GM23338 (cell line): ENCODE measurements around the gene RTN4RL1. TPM values are rescaled to one million over a fixed set of nuclear protein-coding genes. Genes with fewer than 3 reads are reported as not detected.

Source experiments
- ATAC-seq: fragments of 200-7000 bp; cut with Tn5 transposase; 3 replicates; pipeline ENCODE4 v1.9.1; 2020
- DNase-seq: peaks from one replicate; pipeline ENCODE4 v3.0.0-alpha.2; 2015; ENCODE audit warnings: low spot score
- H2AFZ ChIP-seq: fragments of 200-600 bp; sonication (generic); 2 replicates; pipeline ENCODE4 v1.8.0; 2016; ENCODE audit warnings: antibody characterized with exemption, mild to moderate bottlenecking, moderate library complexity
- H3F3A ChIP-seq: fragments of 200-600 bp; sonication (generic); replicated peaks from 2 replicates; pipeline ENCODE4 v1.8.0; 2017; ENCODE audit warnings: antibody characterized with exemption, mixed run types, low read depth
- H3K27ac ChIP-seq: fragments of 200-600 bp; sonication (generic); 2 replicates; pipeline ENCODE4 v1.6.1; 2016; ENCODE audit warnings: low read depth
- H3K27me3 ChIP-seq: fragments of 200-600 bp; sonication (generic); 2 replicates; pipeline ENCODE4 v1.8.0; 2016; ENCODE audit warnings: mild to moderate bottlenecking, mixed run types, moderate library complexity; ENCODE audit not compliant: insufficient read depth
- H3K36me3 ChIP-seq: fragments of 200-600 bp; sonication (generic); 2 replicates; pipeline ENCODE4 v1.8.0; 2016; ENCODE audit warnings: mild to moderate bottlenecking; ENCODE audit not compliant: insufficient read depth
- H3K4me1 ChIP-seq: fragments of 200-600 bp; sonication (generic); 2 replicates; pipeline ENCODE4 v1.8.0; 2016; ENCODE audit warnings: mild to moderate bottlenecking, moderate library complexity; ENCODE audit not compliant: insufficient read depth
- H3K4me2 ChIP-seq: fragments of 200-600 bp; sonication (generic); 2 replicates; pipeline ENCODE4 v1.7.1; 2017; ENCODE audit warnings: mixed run types
- H3K4me3 ChIP-seq: fragments of 200-600 bp; sonication (generic); 2 replicates; pipeline ENCODE4 v1.6.1; 2016; ENCODE audit warnings: mixed run types
- H3K79me2 ChIP-seq: fragments of 200-600 bp; sonication (generic); replicated peaks from 2 replicates; pipeline ENCODE4 v1.8.0; 2017; ENCODE audit warnings: mild to moderate bottlenecking; ENCODE audit not compliant: insufficient read depth
- H3K9me2 ChIP-seq: fragments of 200-600 bp; sonication (generic); 2 replicates; pipeline ENCODE4 v1.8.0; 2017; ENCODE audit not compliant: insufficient read depth
- H4K20me1 ChIP-seq: fragments of 200-600 bp; sonication (generic); replicated peaks from 2 replicates; pipeline ENCODE4 v1.8.0; 2017; ENCODE audit warnings: mild to moderate bottlenecking; ENCODE audit not compliant: insufficient read depth
- H3K27ac Mint-ChIP-seq: 2 replicates; pipeline ENCODE4 v1.8.0; 2020; ENCODE audit warnings: inconsistent platforms, mild to moderate bottlenecking, moderate library complexity, mixed read lengths
- H3K27me3 Mint-ChIP-seq: 3 replicates; pipeline ENCODE4 v1.8.0; 2022; ENCODE audit warnings: low read depth, mild to moderate bottlenecking, moderate library complexity, mixed read lengths, inconsistent platforms; ENCODE audit not compliant: insufficient read depth, poor library complexity
- H3K36me3 Mint-ChIP-seq: 3 replicates; pipeline ENCODE4 v1.8.0; 2021; ENCODE audit warnings: low read depth, mild to moderate bottlenecking, inconsistent platforms, moderate library complexity, mixed read lengths
- H3K4me1 Mint-ChIP-seq: 3 replicates; pipeline ENCODE4 v1.8.0; 2020; ENCODE audit warnings: mild to moderate bottlenecking, inconsistent platforms, mixed read lengths
- H3K4me3 Mint-ChIP-seq: 3 replicates; pipeline ENCODE4 v1.8.0; 2021; ENCODE audit warnings: moderate library complexity, mild to moderate bottlenecking, inconsistent platforms, mixed read lengths
- H3K9me3 Mint-ChIP-seq: 3 replicates; pipeline ENCODE4 v1.8.0; 2020; ENCODE audit warnings: moderate library complexity, mild to moderate bottlenecking, inconsistent platforms, mixed read lengths
- CREB1 ChIP-seq: fragments of 250-450 bp; sonication (Bioruptor Pico); IDR thresholded peaks from 2 replicates; pipeline ENCODE4 v1.5.0; 2020; ENCODE audit warnings: low read depth, mild to moderate bottlenecking, moderate library complexity
- CTCF ChIP-seq, 2 experiments: fragments of 200-600 bp in 1 of 2; sonication (generic) in 1 of 2; conservative IDR thresholded peaks; 2 replicates each; pipeline versions ENCODE4 v1.5.1 to v1.6.1; 2016 to 2017; ENCODE audit warnings: antibody characterized with exemption in 2 of 2, low read depth in 2 of 2, mild to moderate bottlenecking in 2 of 2, moderate library complexity in 1 of 2
- EZH2 ChIP-seq: fragments of 200-600 bp; sonication (generic); IDR thresholded peaks from one replicate; pipeline ENCODE4 v1.8.0; 2017; ENCODE audit warnings: antibody characterized with exemption, mild to moderate bottlenecking, low read depth; ENCODE audit not compliant: unreplicated experiment
- JUNB ChIP-seq: IDR thresholded peaks from one replicate; pipeline ENCODE4 v1.6.1; 2016; ENCODE audit warnings: antibody characterized with exemption; ENCODE audit not compliant: unreplicated experiment
- NANOG ChIP-seq: IDR thresholded peaks from 2 replicates; pipeline ENCODE4 v1.6.1; 2016; ENCODE audit warnings: antibody characterized with exemption, borderline replicate concordance
- POLR2AphosphoS5 ChIP-seq: IDR thresholded peaks from 2 replicates; pipeline ENCODE4 v1.6.1; 2016; ENCODE audit warnings: antibody characterized with exemption, low read depth
- ZNF114 ChIP-seq: fragments of 250-450 bp; sonication (Bioruptor Pico); IDR thresholded peaks from 2 replicates; pipeline ENCODE4 v1.5.0; 2020; ENCODE audit warnings: mild to moderate bottlenecking, moderate library complexity
- ZNF331 ChIP-seq: fragments of 250-450 bp; sonication (Bioruptor Pico); IDR thresholded peaks from 2 replicates; pipeline ENCODE4 v1.5.0; 2020; ENCODE audit warnings: low read depth, mild to moderate bottlenecking, moderate library complexity
- polyA plus RNA-seq: library from polyadenylated mRNA; unstranded; fragments of >200 nt; fragmentation: Nextera tagmentation; extraction: Ambion mirVana; gene quantifications from 2 replicates; pipeline ENCODE4 v1.2.1, GENCODE V29; 2016
- total RNA-seq: library from RNA; depleted of rRNA; stranded (reverse); fragments of >200 nt; shearing (Covaris generic); gene quantifications from 2 replicates; pipeline ENCODE4 v1.2.3, GENCODE V29; 2014
- TF ChIP-seq, protein P1 (sequence below): fragments of 250-450 bp; sonication (Bioruptor Pico); IDR thresholded peaks from 2 replicates; pipeline ENCODE4 v1.5.0; 2020; ENCODE audit warnings: mild to moderate bottlenecking, moderate library complexity
- TF ChIP-seq, protein P2 (sequence below): IDR thresholded peaks from 2 replicates; pipeline ENCODE4 v1.6.1; 2016; ENCODE audit warnings: antibody characterized with exemption
- TF ChIP-seq, protein P3 (sequence below): IDR thresholded peaks from one replicate; pipeline ENCODE4 v1.6.1; 2018; ENCODE audit warnings: antibody characterized with exemption; ENCODE audit not compliant: unreplicated experiment

RTN4RL1 gene
- total and polyA plus RNA-seq, 2 experiments from 2014 or later = 0.17 TPM; not detected in 1

DNA sequence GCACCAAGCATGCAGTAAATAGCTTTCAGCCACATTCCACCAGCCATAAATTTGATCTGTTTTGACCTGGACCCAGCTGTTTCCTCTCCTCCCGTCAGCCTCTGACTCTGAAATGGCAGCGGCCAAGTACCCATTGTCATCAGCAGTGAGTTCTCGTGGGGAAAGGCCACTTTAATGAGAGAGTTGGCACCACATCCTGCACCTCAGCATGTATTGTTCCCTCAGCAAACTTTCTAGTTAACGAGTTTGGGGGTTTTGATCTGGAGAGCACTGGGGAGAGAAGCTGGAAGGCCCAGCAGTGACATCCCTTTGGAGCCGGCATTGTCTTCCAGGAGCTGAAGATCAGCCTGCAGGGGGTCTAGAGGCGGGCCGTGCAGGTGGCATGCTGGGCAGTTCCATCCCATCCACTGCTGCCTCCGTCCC is 110.5 kb downstream of the RTN4RL1 start (continued):
- TF ChIP-seq EZH2 (no peak), ZNF114 (CRISPR knock-in tag) (no peak)
- TF ChIP-seq, protein P1, sequence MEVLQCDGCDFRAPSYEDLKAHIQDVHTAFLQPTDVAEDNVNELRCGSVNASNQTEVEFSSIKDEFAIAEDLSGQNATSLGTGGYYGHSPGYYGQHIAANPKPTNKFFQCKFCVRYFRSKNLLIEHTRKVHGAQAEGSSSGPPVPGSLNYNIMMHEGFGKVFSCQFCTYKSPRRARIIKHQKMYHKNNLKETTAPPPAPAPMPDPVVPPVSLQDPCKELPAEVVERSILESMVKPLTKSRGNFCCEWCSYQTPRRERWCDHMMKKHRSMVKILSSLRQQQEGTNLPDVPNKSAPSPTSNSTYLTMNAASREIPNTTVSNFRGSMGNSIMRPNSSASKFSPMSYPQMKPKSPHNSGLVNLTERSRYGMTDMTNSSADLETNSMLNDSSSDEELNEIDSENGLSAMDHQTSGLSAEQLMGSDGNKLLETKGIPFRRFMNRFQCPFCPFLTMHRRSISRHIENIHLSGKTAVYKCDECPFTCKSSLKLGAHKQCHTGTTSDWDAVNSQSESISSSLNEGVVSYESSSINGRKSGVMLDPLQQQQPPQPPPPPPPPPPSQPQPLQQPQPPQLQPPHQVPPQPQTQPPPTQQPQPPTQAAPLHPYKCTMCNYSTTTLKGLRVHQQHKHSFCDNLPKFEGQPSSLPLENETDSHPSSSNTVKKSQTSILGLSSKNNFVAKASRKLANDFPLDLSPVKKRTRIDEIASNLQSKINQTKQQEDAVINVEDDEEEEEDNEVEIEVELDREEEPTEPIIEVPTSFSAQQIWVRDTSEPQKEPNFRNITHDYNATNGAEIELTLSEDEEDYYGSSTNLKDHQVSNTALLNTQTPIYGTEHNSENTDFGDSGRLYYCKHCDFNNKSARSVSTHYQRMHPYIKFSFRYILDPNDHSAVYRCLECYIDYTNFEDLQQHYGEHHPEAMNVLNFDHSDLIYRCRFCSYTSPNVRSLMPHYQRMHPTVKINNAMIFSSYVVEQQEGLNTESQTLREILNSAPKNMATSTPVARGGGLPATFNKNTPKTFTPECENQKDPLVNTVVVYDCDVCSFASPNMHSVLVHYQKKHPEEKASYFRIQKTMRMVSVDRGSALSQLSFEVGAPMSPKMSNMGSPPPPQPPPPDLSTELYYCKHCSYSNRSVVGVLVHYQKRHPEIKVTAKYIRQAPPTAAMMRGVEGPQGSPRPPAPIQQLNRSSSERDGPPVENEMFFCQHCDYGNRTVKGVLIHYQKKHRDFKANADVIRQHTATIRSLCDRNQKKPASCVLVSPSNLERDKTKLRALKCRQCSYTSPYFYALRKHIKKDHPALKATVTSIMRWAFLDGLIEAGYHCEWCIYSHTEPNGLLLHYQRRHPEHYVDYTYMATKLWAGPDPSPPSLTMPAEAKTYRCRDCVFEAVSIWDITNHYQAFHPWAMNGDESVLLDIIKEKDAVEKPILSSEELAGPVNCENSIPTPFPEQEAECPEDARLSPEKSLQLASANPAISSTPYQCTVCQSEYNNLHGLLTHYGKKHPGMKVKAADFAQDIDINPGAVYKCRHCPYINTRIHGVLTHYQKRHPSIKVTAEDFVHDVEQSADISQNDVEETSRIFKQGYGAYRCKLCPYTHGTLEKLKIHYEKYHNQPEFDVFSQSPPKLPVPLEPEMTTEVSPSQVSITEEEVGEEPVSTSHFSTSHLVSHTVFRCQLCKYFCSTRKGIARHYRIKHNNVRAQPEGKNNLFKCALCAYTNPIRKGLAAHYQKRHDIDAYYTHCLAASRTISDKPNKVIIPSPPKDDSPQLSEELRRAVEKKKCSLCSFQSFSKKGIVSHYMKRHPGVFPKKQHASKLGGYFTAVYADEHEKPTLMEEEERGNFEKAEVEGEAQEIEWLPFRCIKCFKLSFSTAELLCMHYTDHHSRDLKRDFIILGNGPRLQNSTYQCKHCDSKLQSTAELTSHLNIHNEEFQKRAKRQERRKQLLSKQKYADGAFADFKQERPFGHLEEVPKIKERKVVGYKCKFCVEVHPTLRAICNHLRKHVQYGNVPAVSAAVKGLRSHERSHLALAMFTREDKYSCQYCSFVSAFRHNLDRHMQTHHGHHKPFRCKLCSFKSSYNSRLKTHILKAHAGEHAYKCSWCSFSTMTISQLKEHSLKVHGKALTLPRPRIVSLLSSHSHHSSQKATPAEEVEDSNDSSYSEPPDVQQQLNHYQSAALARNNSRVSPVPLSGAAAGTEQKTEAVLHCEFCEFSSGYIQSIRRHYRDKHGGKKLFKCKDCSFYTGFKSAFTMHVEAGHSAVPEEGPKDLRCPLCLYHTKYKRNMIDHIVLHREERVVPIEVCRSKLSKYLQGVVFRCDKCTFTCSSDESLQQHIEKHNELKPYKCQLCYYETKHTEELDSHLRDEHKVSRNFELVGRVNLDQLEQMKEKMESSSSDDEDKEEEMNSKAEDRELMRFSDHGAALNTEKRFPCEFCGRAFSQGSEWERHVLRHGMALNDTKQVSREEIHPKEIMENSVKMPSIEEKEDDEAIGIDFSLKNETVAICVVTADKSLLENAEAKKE (CRISPR knock-in tag) = no peak

GRCh38 chr17:1913702-1914101 is 111.4 kb downstream of the RTN4RL1 start:
- DNase-seq = no peak
- Histone ChIP-seq H3K27me3 (peaks cover 49% of the 10 kb centered on the region), H2AFZ (no peak overlapping the region), H3K79me2 (no peaks in the 10 kb centered on the region), H3F3A (no peaks in the 10 kb centered on the region; the same call in 1 of the 2 replicates), H3K27ac (no peak overlapping the region), H3K4me2 (no peak overlapping the region), H4K20me1 (no peaks in the 10 kb centered on the region; the same call in 1 of the 2 replicates), H3K36me3 (no peaks in the 10 kb centered on the region), H3K4me1 (no peaks in the 10 kb centered on the region), H3K9me2 (no peaks in the 10 kb centered on the region), H3K4me3 (no peak overlapping the region)
- Mint-ChIP-seq H3K4me3 (no peak overlapping the region), H3K27me3 (peaks cover 58% of the 10 kb centered on the region), H3K9me3 (no peaks in the 10 kb centered on the region), H3K4me1 (peaks cover 8% of the 10 kb centered on the region), H3K27ac (no peak overlapping the region), H3K36me3 (no peaks in the 10 kb centered on the region)
- ATAC-seq = no peak
- no peak for TF ChIP-seq CREB1 (CRISPR knock-in tag)
- TF ChIP-seq, protein P2, sequence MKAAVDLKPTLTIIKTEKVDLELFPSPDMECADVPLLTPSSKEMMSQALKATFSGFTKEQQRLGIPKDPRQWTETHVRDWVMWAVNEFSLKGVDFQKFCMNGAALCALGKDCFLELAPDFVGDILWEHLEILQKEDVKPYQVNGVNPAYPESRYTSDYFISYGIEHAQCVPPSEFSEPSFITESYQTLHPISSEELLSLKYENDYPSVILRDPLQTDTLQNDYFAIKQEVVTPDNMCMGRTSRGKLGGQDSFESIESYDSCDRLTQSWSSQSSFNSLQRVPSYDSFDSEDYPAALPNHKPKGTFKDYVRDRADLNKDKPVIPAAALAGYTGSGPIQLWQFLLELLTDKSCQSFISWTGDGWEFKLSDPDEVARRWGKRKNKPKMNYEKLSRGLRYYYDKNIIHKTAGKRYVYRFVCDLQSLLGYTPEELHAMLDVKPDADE = no peak
- no peak for TF ChIP-seq NANOG
- no peak for TF ChIP-seq ZNF331
- TF ChIP-seq, protein P3, sequence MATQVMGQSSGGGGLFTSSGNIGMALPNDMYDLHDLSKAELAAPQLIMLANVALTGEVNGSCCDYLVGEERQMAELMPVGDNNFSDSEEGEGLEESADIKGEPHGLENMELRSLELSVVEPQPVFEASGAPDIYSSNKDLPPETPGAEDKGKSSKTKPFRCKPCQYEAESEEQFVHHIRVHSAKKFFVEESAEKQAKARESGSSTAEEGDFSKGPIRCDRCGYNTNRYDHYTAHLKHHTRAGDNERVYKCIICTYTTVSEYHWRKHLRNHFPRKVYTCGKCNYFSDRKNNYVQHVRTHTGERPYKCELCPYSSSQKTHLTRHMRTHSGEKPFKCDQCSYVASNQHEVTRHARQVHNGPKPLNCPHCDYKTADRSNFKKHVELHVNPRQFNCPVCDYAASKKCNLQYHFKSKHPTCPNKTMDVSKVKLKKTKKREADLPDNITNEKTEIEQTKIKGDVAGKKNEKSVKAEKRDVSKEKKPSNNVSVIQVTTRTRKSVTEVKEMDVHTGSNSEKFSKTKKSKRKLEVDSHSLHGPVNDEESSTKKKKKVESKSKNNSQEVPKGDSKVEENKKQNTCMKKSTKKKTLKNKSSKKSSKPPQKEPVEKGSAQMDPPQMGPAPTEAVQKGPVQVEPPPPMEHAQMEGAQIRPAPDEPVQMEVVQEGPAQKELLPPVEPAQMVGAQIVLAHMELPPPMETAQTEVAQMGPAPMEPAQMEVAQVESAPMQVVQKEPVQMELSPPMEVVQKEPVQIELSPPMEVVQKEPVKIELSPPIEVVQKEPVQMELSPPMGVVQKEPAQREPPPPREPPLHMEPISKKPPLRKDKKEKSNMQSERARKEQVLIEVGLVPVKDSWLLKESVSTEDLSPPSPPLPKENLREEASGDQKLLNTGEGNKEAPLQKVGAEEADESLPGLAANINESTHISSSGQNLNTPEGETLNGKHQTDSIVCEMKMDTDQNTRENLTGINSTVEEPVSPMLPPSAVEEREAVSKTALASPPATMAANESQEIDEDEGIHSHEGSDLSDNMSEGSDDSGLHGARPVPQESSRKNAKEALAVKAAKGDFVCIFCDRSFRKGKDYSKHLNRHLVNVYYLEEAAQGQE = no peak
- TF ChIP-seq ZNF114 (CRISPR knock-in tag) = no peak
- no peak for TF ChIP-seq JUNB
- no peak for TF ChIP-seq POLR2AphosphoS5
- TF ChIP-seq CTCF (conservative IDR thresholded peaks at IDR 0.05; ENCODE audit: low read depth in 2 of 2) = no peak
